CD4-positive, alpha-beta T cell (primary cell): ENCODE results near the gene SH3RF2. TPM values are rescaled to one million over a fixed set of nuclear protein-coding genes. Genes with fewer than 3 reads are reported as not detected.
"Not testable (repeated sequence)": the region's sequence is repeated elsewhere in the genome, so short reads cannot be mapped to it uniquely, and the experiment has no call there.

Source experiments
- ATAC-seq: fragments of 200-7000 bp; cut with Tn5 transposase; one replicate; pipeline ENCODE4 v1.10.0; 2022; ENCODE audit warnings: mild to moderate bottlenecking; ENCODE audit not compliant: poor library complexity
- CTCF ChIA-PET: fragments of 350-600 bp; sonication (Branson Sonifier 250); formaldehyde crosslinking; loops from one replicate; lab custom pipeline; 2021; ENCODE audit warnings: antibody characterized with exemption, inconsistent platforms; lab: Charles Lee
- POLR2A ChIA-PET: fragments of 350-600 bp; sonication (Branson Sonifier 250); formaldehyde crosslinking; loops from one replicate; lab custom pipeline; 2021; ENCODE audit warnings: antibody characterized with exemption, inconsistent platforms; lab: Charles Lee
- DNase-seq, 14 experiments: peaks; one replicate each; pipeline ENCODE4 v3.0.0-alpha.2; 2013 to 2020; ENCODE audit warnings: mixed read lengths in 2 of 14
- H3K27ac ChIP-seq, 2 donors: one replicate each; pipeline versions ENCODE4 v1.5.1 to v1.7.0; 2013; ENCODE audit warnings: low read length in 2 of 2, low read depth in 1 of 2, mild to moderate bottlenecking in 1 of 2
- H3K27me3 ChIP-seq, 2 experiments: 1 replicate in 1 of 2; 2 replicates in 1 of 2; pipeline versions ENCODE4 v1.6.1 to v1.7.0; 2013; ENCODE audit warnings: low read length in 2 of 2, control low read depth in 1 of 2, mild to moderate bottlenecking in 1 of 2, moderate library complexity in 1 of 2; ENCODE audit not compliant: insufficient read depth in 2 of 2, control insufficient read depth in 1 of 2
- H3K36me3 ChIP-seq: one replicate; pipeline ENCODE4 v1.6.1; 2013; ENCODE audit warnings: low read length, control low read depth; ENCODE audit not compliant: insufficient read depth
- H3K4me1 ChIP-seq: one replicate; pipeline ENCODE4 v1.6.1; 2013; ENCODE audit warnings: low read length, control low read depth; ENCODE audit not compliant: insufficient read depth
- H3K4me3 ChIP-seq: one replicate; pipeline ENCODE4 v1.5.1; 2013; ENCODE audit warnings: mild to moderate bottlenecking, low read length, moderate library complexity
- H3K9me3 ChIP-seq, 2 experiments: 1 replicate in 1 of 2; 2 replicates in 1 of 2; pipeline versions ENCODE4 v1.6.1 to v1.7.0; 2013; ENCODE audit warnings: low read length in 2 of 2, mild to moderate bottlenecking in 2 of 2, control low read depth in 1 of 2, moderate library complexity in 1 of 2; ENCODE audit not compliant: control insufficient read depth in 1 of 2, insufficient read depth in 1 of 2
- H3K27ac Mint-ChIP-seq: one replicate; pipeline ENCODE4 v1.8.0; 2020; ENCODE audit warnings: mixed read lengths
- H3K27me3 Mint-ChIP-seq: one replicate; pipeline ENCODE4 v1.8.0; 2021; ENCODE audit warnings: mixed read lengths
- H3K36me3 Mint-ChIP-seq: one replicate; pipeline ENCODE4 v1.8.0; 2021; ENCODE audit warnings: low read depth, mixed read lengths
- H3K4me1 Mint-ChIP-seq: one replicate; pipeline ENCODE4 v1.8.0; 2021; ENCODE audit warnings: low read depth, mixed read lengths
- H3K4me3 Mint-ChIP-seq: one replicate; pipeline ENCODE4 v1.8.0; 2020; ENCODE audit warnings: mild to moderate bottlenecking, mixed read lengths
- H3K9me3 Mint-ChIP-seq: one replicate; pipeline ENCODE4 v1.8.0; 2020; ENCODE audit warnings: mixed read lengths
- intact Hi-C, 2 experiments: fragments of 100-400 bp; cut with DNase I in 1 of 2; cut with micrococcal nuclease in 1 of 2; formaldehyde crosslinking; loops; one replicate each; pipeline versions ENCODE4 v1.15.1 to v1.9.0; 2023 to 2025; cut with DNase I, micrococcal nuclease
- total RNA-seq, 174 experiments: library from RNA in 2 of 174; stranded (reverse) in 2 of 174; gene quantifications; one replicate each; pipeline ENCODE4 v1.2.3 and lab custom pipeline; 2021 to 2026
- TF ChIP-seq, protein P1 (sequence below): fragments of 200-600 bp; IDR thresholded peaks from one replicate; pipeline ENCODE4 v1.8.0; 2022; ENCODE audit warnings: antibody characterized with exemption, mild to moderate bottlenecking

Gene SH3RF2
- total RNA-seq, 2 experiments from 2014 or later = 0.11 to 0.42 TPM

DNA sequence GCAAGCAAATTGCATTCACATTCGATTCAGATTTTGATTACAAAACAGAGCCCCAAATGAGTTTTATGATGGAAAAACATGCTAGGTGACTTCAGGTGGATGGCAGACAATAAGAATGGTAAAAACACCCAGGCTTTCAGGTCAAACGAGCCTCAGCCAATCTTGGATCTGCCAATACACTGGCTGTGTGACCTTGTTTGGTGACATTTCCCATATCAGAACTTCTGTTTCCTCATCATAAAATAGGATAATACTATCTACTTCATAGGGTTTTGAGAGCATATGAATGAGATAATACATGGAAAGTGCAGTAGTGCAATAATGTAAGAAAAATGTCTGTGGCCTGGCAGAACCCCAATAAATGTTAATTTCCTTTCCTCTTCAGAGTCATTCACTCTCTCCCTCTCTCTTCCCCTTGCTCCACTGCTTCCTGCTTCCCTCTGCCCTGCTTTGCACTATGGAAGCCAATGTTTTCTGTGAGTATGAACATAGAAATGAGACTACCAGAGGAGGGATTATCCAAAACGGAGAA lies 54.7 kb downstream of the SH3RF2 start:
- Histone ChIP-seq H3K27ac (no peak overlapping the region), H3K4me3 (no peak overlapping the region), H3K4me1 (no peaks in the 10 kb centered on the region), H3K9me3 (peaks cover 0 to 7% of the 10 kb centered on the region in 2 experiments), H3K36me3 (no peaks in the 10 kb centered on the region), H3K27me3 (no peaks in the 10 kb centered on the region)
- no peaks in the 10 kb centered on the region for H3K4me1 Mint-ChIP-seq
- intact Hi-C loops = no loop called here
- no peak overlapping the region for H3K27ac Mint-ChIP-seq
- peaks cover 10% of the 10 kb centered on the region for H3K27me3 Mint-ChIP-seq
- H3K4me3 Mint-ChIP-seq = no peak overlapping the region
- DNase-seq (no peak), ATAC-seq (no peak)
- no peaks in the 10 kb centered on the region for H3K36me3 Mint-ChIP-seq
- ChIA-PET POLR2A (no interaction called here), CTCF (interaction anchor here (0.6 kb wide), 1 partner anchor 90 kb away, joined by 4 read pairs; no protein-coding TSS in a partner anchor)
- TF ChIP-seq, protein P1, sequence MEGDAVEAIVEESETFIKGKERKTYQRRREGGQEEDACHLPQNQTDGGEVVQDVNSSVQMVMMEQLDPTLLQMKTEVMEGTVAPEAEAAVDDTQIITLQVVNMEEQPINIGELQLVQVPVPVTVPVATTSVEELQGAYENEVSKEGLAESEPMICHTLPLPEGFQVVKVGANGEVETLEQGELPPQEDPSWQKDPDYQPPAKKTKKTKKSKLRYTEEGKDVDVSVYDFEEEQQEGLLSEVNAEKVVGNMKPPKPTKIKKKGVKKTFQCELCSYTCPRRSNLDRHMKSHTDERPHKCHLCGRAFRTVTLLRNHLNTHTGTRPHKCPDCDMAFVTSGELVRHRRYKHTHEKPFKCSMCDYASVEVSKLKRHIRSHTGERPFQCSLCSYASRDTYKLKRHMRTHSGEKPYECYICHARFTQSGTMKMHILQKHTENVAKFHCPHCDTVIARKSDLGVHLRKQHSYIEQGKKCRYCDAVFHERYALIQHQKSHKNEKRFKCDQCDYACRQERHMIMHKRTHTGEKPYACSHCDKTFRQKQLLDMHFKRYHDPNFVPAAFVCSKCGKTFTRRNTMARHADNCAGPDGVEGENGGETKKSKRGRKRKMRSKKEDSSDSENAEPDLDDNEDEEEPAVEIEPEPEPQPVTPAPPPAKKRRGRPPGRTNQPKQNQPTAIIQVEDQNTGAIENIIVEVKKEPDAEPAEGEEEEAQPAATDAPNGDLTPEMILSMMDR = no peak
- peaks cover 5% of the 10 kb centered on the region for H3K9me3 Mint-ChIP-seq

DNA sequence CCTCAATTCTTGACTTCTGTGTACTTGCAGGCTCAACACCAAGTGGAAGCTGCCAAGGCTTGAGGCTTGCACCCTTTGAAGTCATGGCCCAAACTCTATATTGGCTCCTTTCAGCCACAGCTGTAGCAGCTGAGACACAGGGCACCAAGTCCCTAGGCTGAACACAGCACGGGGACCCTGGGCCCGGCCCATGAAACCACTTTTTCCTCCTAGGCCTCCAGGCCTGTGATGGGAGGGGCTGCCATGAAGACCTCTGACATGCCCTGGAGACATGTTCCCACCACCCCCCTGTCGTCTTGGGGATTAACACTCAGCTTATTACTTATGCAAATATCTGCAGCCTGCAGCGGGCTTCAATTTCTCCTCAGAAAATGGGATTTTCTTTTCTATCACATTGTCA lies 57.2 kb downstream of the SH3RF2 start:
- H3K36me3 ChIP-seq, CTCF ChIA-PET, DNase-seq, H3K27ac ChIP-seq, intact Hi-C loops, H3K4me3 Mint-ChIP-seq, H3K27ac Mint-ChIP-seq, H3K4me1 ChIP-seq, POLR2A ChIA-PET, H3K27me3 ChIP-seq, H3K9me3 ChIP-seq, H3K36me3 Mint-ChIP-seq, H3K4me3 ChIP-seq, ATAC-seq, H3K4me1 Mint-ChIP-seq, H3K9me3 Mint-ChIP-seq, H3K27me3 Mint-ChIP-seq: not testable (repeated sequence)

DNA sequence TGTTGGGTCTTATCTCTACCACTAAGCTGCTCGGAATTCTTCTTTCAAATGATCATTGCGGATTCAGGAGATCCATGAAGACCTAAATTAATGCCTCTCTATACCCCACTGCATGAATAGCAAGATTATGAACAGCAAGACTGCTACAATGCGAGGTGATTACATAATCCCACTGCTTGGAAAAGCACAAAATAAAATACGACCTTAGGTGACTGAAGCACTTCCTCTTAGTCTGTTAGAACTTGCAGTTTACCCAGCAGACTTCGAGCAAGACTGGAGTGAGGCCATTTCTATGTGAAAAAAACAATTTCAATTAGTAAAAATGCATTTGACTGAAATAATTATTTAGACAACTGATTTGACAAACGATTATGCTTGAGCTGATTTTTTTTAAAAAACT lies 59.8 kb downstream of the SH3RF2 start:
- ChIA-PET POLR2A (no interaction called here), CTCF (interaction anchor here (1.0 kb wide), 1 partner anchor 11 kb away, joined by 3 read pairs; no protein-coding TSS in a partner anchor)
- H3K36me3 Mint-ChIP-seq = no peaks in the 10 kb centered on the region
- Histone ChIP-seq H3K27me3 (no peaks in the 10 kb centered on the region), H3K4me3 (no peak overlapping the region), H3K9me3 (peaks cover 0 to 7% of the 10 kb centered on the region in 2 experiments), H3K36me3 (no peaks in the 10 kb centered on the region), H3K4me1 (no peaks in the 10 kb centered on the region), H3K27ac (no peak overlapping the region)
- ATAC-seq (no peak), DNase-seq (no peak)
- H3K4me1 Mint-ChIP-seq = no peaks in the 10 kb centered on the region
- H3K4me3 Mint-ChIP-seq = no peak overlapping the region
- intact Hi-C loops = no loop called here
- H3K27me3 Mint-ChIP-seq = peaks cover 5% of the 10 kb centered on the region
- H3K27ac Mint-ChIP-seq = no peak overlapping the region
- peaks cover 5% of the 10 kb centered on the region for H3K9me3 Mint-ChIP-seq
- TF ChIP-seq, protein P1 = no peak

DNA sequence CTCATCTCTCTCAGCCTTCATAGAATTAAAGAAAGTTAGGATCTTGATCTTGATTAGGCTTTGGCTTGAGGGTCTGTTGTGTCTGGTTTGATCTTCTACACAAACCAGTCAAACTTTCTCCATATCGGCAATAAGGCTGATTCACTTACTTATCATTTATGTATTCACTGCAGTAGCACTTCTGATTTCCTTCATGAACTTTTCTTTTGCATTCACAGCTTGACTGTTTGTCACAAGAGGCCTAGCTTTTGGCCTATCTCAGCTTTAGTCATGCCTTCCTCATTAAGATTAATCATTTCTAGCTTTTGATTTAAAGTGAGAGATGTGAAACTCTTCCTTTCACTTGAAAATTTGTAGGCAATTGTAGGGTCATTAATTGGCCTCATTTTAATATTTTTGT lies 62.8 kb downstream of the SH3RF2 start:
- Mint-ChIP-seq H3K4me1 (no peaks in the 10 kb centered on the region), H3K27me3 (peaks cover 11% of the 10 kb centered on the region), H3K27ac (no peak overlapping the region), H3K36me3 (no peaks in the 10 kb centered on the region), H3K9me3 (peaks cover 1% of the 10 kb centered on the region), H3K4me3 (no peak overlapping the region)
- ChIA-PET POLR2A (no interaction called here), CTCF (interaction anchor here (0.7 kb wide), 1 partner anchor 42 kb away, joined by 3 read pairs; no protein-coding TSS in a partner anchor)
- no peaks in the 10 kb centered on the region for H3K27me3 ChIP-seq
- no peak for ATAC-seq
- TF ChIP-seq, protein P1 = no peak
- no peak overlapping the region for H3K27ac ChIP-seq
- H3K9me3 ChIP-seq = no peaks in the 10 kb centered on the region
- no peak overlapping the region for H3K4me3 ChIP-seq
- no peak for DNase-seq
- no peaks in the 10 kb centered on the region for H3K36me3 ChIP-seq
- intact Hi-C loops = no loop called here
- no peaks in the 10 kb centered on the region for H3K4me1 ChIP-seq
